H9 (cell line): ENCODE results near the gene IL3. TPM values are rescaled to one million over a fixed set of nuclear protein-coding genes. Genes with fewer than 3 reads are reported as not detected.

Experiments used
- DNase-seq: peaks from one replicate; pipeline ENCODE4 v3.0.0-alpha.2; 2017
- H2AFZ ChIP-seq: one replicate; pipeline ENCODE4 v1.6.1; 2013; ENCODE audit warnings: mild to moderate bottlenecking, low read length, control low read depth, moderate library complexity
- H2AK5ac ChIP-seq: 2 replicates; pipeline ENCODE4 v1.6.1; 2013; ENCODE audit warnings: low read length, control low read depth, mixed read lengths; ENCODE audit not compliant: insufficient read length
- H2BK120ac ChIP-seq: one replicate; pipeline ENCODE4 v1.6.1; 2013; ENCODE audit warnings: low read depth, mild to moderate bottlenecking, low read length, control low read depth, inconsistent platforms; ENCODE audit not compliant: poor library complexity, severe bottlenecking
- H2BK12ac ChIP-seq: 2 replicates; pipeline ENCODE4 v1.6.1; 2013; ENCODE audit warnings: low read length, control low read depth, mixed read lengths, low read depth; ENCODE audit not compliant: insufficient read length
- H2BK15ac ChIP-seq: 2 replicates; pipeline ENCODE4 v1.6.1; 2013; ENCODE audit warnings: low read depth, low read length, control low read depth
- H2BK20ac ChIP-seq: one replicate; pipeline ENCODE4 v1.6.1; 2013; ENCODE audit warnings: low read depth, mild to moderate bottlenecking, low read length, control low read depth, inconsistent platforms; ENCODE audit not compliant: poor library complexity, severe bottlenecking
- H2BK5ac ChIP-seq: 2 replicates; pipeline ENCODE4 v1.6.1; 2013; ENCODE audit warnings: low read length, control low read depth, mixed read lengths; ENCODE audit not compliant: insufficient read length
- H3K14ac ChIP-seq: 2 replicates; pipeline ENCODE4 v1.6.1; 2013; ENCODE audit warnings: low read length, control low read depth; ENCODE audit not compliant: insufficient read depth
- H3K18ac ChIP-seq: 2 replicates; pipeline ENCODE4 v1.6.1; 2013; ENCODE audit warnings: low read depth, mild to moderate bottlenecking, mixed read lengths, low read length, control low read depth; ENCODE audit not compliant: insufficient read length
- H3K23ac ChIP-seq: 2 replicates; pipeline ENCODE4 v1.6.1; 2013; ENCODE audit warnings: low read length, control low read depth, mixed read lengths, low read depth; ENCODE audit not compliant: insufficient read length
- H3K23me2 ChIP-seq: 2 replicates; pipeline ENCODE4 v1.6.1; 2013; ENCODE audit warnings: low read depth, mild to moderate bottlenecking, mixed read lengths, low read length, control low read depth; ENCODE audit not compliant: insufficient read length, poor library complexity, severe bottlenecking
- H3K27ac ChIP-seq: 2 replicates; pipeline ENCODE4 v1.5.1; 2013; ENCODE audit warnings: low read length, control low read depth, mixed read lengths, low read depth; ENCODE audit not compliant: insufficient read length
- H3K27me3 ChIP-seq: 2 replicates; pipeline ENCODE4 v1.6.1; 2013; ENCODE audit warnings: low read length, control low read depth, inconsistent platforms; ENCODE audit not compliant: insufficient read depth
- H3K4ac ChIP-seq: 2 replicates; pipeline ENCODE4 v1.6.1; 2013; ENCODE audit warnings: low read depth, mild to moderate bottlenecking, control low read depth, inconsistent platforms, low read length, moderate library complexity
- H3K4me1 ChIP-seq: 2 replicates; pipeline ENCODE4 v1.6.1; 2013; ENCODE audit warnings: low read length, control low read depth, inconsistent platforms; ENCODE audit not compliant: insufficient read depth
- H3K4me2 ChIP-seq: 2 replicates; pipeline ENCODE4 v1.6.1; 2013; ENCODE audit warnings: low read length, control low read depth, mixed read lengths; ENCODE audit not compliant: insufficient read length, insufficient read depth
- H3K56ac ChIP-seq: 2 replicates; pipeline ENCODE4 v1.6.1; 2013; ENCODE audit warnings: low read depth, mild to moderate bottlenecking, mixed read lengths, low read length, control low read depth; ENCODE audit not compliant: insufficient read length
- H3K79me1 ChIP-seq: 2 replicates; pipeline ENCODE4 v1.6.1; 2013; ENCODE audit warnings: low read depth, mild to moderate bottlenecking, moderate library complexity, low read length, control low read depth, inconsistent platforms; ENCODE audit not compliant: insufficient read depth, poor library complexity, severe bottlenecking
- H3K79me2 ChIP-seq: 2 replicates; pipeline ENCODE4 v1.6.1; 2013; ENCODE audit warnings: low read length, control low read depth, inconsistent platforms; ENCODE audit not compliant: insufficient read depth
- H3K9ac ChIP-seq: 2 replicates; pipeline ENCODE4 v1.6.1; 2013; ENCODE audit warnings: low read length, control low read depth, mixed read lengths; ENCODE audit not compliant: insufficient read length; ENCODE audit errors: extremely low read depth
- H3K9me3 ChIP-seq: one replicate; pipeline ENCODE4 v1.6.1; 2013; ENCODE audit warnings: low read depth, low read length, inconsistent platforms; ENCODE audit not compliant: control insufficient read depth
- H3T11ph ChIP-seq: one replicate; pipeline ENCODE4 v1.6.1; 2013; ENCODE audit warnings: mild to moderate bottlenecking, low read length, control low read depth, inconsistent platforms
- H4K20me1 ChIP-seq: one replicate; pipeline ENCODE4 v1.6.1; 2013; ENCODE audit not compliant: control insufficient read depth, insufficient read length, insufficient read depth
- H4K5ac ChIP-seq: 2 replicates; pipeline ENCODE4 v1.6.1; 2013; ENCODE audit warnings: low read depth, mild to moderate bottlenecking, mixed read lengths, low read length, control low read depth; ENCODE audit not compliant: insufficient read length
- H4K8ac ChIP-seq: replicated peaks from 2 replicates; pipeline ENCODE4 v1.6.1; 2013; ENCODE audit warnings: low read length, control low read depth, mixed read lengths, low read depth; ENCODE audit not compliant: insufficient read length
- H4K91ac ChIP-seq: 2 replicates; pipeline ENCODE4 v1.6.1; 2013; ENCODE audit warnings: low read depth, mild to moderate bottlenecking, moderate library complexity, mixed read lengths, low read length, control low read depth; ENCODE audit not compliant: insufficient read length
- H3K27ac Mint-ChIP-seq, 3 experiments: 2 replicates in 2 of 3; 3 replicates in 1 of 3; pipeline ENCODE4 v1.8.0; 2020 to 2021; ENCODE audit warnings: mixed read lengths in 3 of 3, mild to moderate bottlenecking in 1 of 3, moderate library complexity in 1 of 3
- H3K27me3 Mint-ChIP-seq: 2 replicates; pipeline ENCODE4 v1.8.0; 2021; ENCODE audit warnings: low read depth, mild to moderate bottlenecking, moderate library complexity, mixed read lengths
- H3K36me3 Mint-ChIP-seq, 3 experiments: 2 replicates in 2 of 3; 3 replicates in 1 of 3; pipeline ENCODE4 v1.8.0; 2020 to 2021; ENCODE audit warnings: low read depth in 3 of 3, mixed read lengths in 3 of 3; ENCODE audit not compliant: insufficient read depth in 1 of 3
- H3K4me1 Mint-ChIP-seq, 2 experiments: 2 replicates each; pipeline ENCODE4 v1.8.0; 2020; ENCODE audit warnings: mixed read lengths in 2 of 2
- H3K4me3 Mint-ChIP-seq, 2 experiments: 2 replicates in 1 of 2; 3 replicates in 1 of 2; pipeline ENCODE4 v1.8.0; 2020 to 2021; ENCODE audit warnings: mild to moderate bottlenecking in 2 of 2, mixed read lengths in 2 of 2, moderate library complexity in 1 of 2
- H3K9me3 Mint-ChIP-seq, 2 experiments: 2 replicates in 1 of 2; 3 replicates in 1 of 2; pipeline ENCODE4 v1.8.0; 2020; ENCODE audit warnings: mild to moderate bottlenecking in 2 of 2, mixed read lengths in 2 of 2, moderate library complexity in 1 of 2
- WGBS: extraction: QIAGEN DNeasy Blood & Tissue Kit; methylation state at CpG from one replicate; pipeline ENCODE4 v1.1.7; 2013; ENCODE audit warnings: missing lambda C conversion rate, low lambda C conversion rate, mixed read lengths; ENCODE audit not compliant: insufficient read length; ENCODE audit errors: extremely low coverage; 5-methylcytosine and 5-hydroxymethylcytosine counted together
- total RNA-seq: library from RNA; stranded (reverse); gene quantifications from 2 replicates; pipeline ENCODE4 v1.2.1, GENCODE V29; 2021
- TF ChIP-seq, protein P1 (sequence below): fragments of 200-600 bp; sonication (generic); conservative IDR thresholded peaks from 3 replicates; pipeline ENCODE4 v1.8.0; 2021; ENCODE audit warnings: antibody characterized with exemption, mild to moderate bottlenecking

The IL3 gene
- total RNA-seq, 1 experiment from 2014 or later: not detected

DNA sequence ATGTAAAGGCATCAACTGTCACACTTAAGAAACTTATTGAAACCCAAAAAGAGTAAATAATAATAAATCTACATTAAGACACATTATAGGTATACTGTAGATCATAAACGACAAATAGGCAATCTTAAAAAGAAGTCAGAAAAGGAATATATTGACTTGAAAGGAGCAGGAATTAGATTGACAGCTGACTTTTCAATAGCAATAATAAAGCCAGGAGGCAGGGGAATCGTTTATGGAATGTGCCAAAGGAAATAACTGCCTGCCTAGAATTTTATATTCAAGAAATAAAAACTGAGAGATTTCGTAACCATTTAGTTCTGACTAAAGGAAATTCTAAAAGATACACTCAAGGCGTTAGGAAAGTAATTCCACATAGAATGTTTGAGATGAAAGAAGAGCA, 27.3 kb upstream of the IL3 start:
- Mint-ChIP-seq H3K27me3 (peaks cover 5% of the 10 kb centered on the region), H3K36me3 (no peaks in the 10 kb centered on the region), H3K4me3 (no peak overlapping the region), H3K4me1 (no peaks in the 10 kb centered on the region), H3K9me3 (no peaks in the 10 kb centered on the region), H3K27ac (no peak overlapping the region)
- Histone ChIP-seq H2AFZ (no peak overlapping the region), H4K5ac (no peak overlapping the region), H3K56ac (no peak overlapping the region), H4K91ac (no peak overlapping the region), H2BK12ac (no peak overlapping the region), H2BK20ac (no peak overlapping the region), H3K4me2 (no peak overlapping the region), H3K27me3 (no peaks in the 10 kb centered on the region), H3K9ac (no peak overlapping the region), H2BK5ac (no peak overlapping the region), H3K4me1 (no peaks in the 10 kb centered on the region), H2BK15ac (no peak overlapping the region), H3K79me2 (no peaks in the 10 kb centered on the region), H3K27ac (no peak overlapping the region), H3T11ph (no peak overlapping the region), H3K79me1 (no peaks in the 10 kb centered on the region), H2BK120ac (no peak overlapping the region), H3K18ac (no peak overlapping the region), H3K23ac (no peak overlapping the region), H3K4ac (no peak overlapping the region), H4K20me1 (no peaks in the 10 kb centered on the region), H3K14ac (no peak overlapping the region), H2AK5ac (no peak overlapping the region), H3K9me3 (no peaks in the 10 kb centered on the region), H4K8ac (no peak overlapping the region), H3K23me2 (no peaks in the 10 kb centered on the region)
- TF ChIP-seq, protein P1, sequence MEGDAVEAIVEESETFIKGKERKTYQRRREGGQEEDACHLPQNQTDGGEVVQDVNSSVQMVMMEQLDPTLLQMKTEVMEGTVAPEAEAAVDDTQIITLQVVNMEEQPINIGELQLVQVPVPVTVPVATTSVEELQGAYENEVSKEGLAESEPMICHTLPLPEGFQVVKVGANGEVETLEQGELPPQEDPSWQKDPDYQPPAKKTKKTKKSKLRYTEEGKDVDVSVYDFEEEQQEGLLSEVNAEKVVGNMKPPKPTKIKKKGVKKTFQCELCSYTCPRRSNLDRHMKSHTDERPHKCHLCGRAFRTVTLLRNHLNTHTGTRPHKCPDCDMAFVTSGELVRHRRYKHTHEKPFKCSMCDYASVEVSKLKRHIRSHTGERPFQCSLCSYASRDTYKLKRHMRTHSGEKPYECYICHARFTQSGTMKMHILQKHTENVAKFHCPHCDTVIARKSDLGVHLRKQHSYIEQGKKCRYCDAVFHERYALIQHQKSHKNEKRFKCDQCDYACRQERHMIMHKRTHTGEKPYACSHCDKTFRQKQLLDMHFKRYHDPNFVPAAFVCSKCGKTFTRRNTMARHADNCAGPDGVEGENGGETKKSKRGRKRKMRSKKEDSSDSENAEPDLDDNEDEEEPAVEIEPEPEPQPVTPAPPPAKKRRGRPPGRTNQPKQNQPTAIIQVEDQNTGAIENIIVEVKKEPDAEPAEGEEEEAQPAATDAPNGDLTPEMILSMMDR: no peak
- WGBS: no CpG with 5 or more reads among the region's 4 CpGs
- DNase-seq: no peak
